Measurements from ENCODE around the gene UBE3A. TPM values are rescaled to one million over a fixed set of nuclear protein-coding genes. Genes with fewer than 3 reads are reported as not detected.
A peak's percentile ranks its signal among the peaks of the same experiment; 100 is the strongest.

UBE3A gene
- total and polyA plus RNA-seq, 10 of the 15 experiments (the other 5 are each of a cell fraction or from before 2014, with no cell fraction given) = 29.4 to 82.9 (median 58.7) TPM

DNA sequence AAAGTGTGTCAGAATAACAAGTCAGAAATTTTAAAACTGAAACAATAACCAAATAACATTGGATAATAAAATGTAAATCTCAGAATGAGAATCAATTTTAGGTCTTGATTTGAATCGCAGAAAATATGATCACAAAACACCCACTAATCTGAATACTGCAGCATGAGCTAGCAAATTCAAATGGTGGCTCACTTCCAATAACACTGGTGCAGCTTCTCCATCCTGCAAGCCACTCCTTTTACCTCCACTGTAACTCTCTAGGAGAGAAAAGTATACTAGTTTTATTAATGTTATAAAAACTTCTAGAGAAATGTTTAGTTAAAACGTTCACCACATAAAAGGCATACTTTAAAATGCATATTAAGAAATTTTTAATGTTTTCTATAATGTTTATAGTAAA, 30.4 kb downstream of the UBE3A start:
- POLR2A ChIA-PET = interaction anchor here (0.8 kb wide), 1 partner anchor 42 kb away, joined by 4 read pairs; no protein-coding TSS in a partner anchor
- no peak for ATAC-seq
- DNase-seq (ENCODE audit: low read depth, low spot score) = no peak
- no peaks in the 10 kb centered on the region for H3K4me1 ChIP-seq (ENCODE audit: control insufficient read depth, insufficient read depth, low read length)
- intact Hi-C loops (cut with micrococcal nuclease; ENCODE audit: unreplicated experiment) = no loop called here
- SMC1A ChIA-PET (ENCODE audit: uncharacterized antibody, unreplicated experiment) = interaction anchor here (1.4 to 2.6 kb wide), 2 partner anchors 8 to 32 kb away, joined by 4 to 16 read pairs; no protein-coding TSS in a partner anchor
- H2AFZ ChIP-seq (ENCODE audit: control insufficient read depth, low read depth, low read length) = no peak overlapping the region
- no peak overlapping the region for H3K9ac ChIP-seq (ENCODE audit: control insufficient read depth, insufficient read depth, low read length)
- TF ChIP-seq, protein P1, sequence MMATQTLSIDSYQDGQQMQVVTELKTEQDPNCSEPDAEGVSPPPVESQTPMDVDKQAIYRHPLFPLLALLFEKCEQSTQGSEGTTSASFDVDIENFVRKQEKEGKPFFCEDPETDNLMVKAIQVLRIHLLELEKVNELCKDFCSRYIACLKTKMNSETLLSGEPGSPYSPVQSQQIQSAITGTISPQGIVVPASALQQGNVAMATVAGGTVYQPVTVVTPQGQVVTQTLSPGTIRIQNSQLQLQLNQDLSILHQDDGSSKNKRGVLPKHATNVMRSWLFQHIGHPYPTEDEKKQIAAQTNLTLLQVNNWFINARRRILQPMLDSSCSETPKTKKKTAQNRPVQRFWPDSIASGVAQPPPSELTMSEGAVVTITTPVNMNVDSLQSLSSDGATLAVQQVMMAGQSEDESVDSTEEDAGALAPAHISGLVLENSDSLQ (IDR thresholded peaks at IDR 0.05) = no peak
- TF ChIP-seq KAT2A (conservative IDR thresholded peaks at IDR 0.05; ENCODE audit: control insufficient read depth, low read depth, low read length) = no peak
- CTCF ChIA-PET = no interaction called here
- FAIRE-seq = no peak
- H3K4me2 ChIP-seq (ENCODE audit: control insufficient read depth, insufficient read depth) = no peak overlapping the region
- H3K27me3 ChIP-seq (replicated peaks in 1 of 2; ENCODE audit: control insufficient read depth in 2 of 2, insufficient read depth in 2 of 2, low read length in 1 of 2) = no peaks in the 10 kb centered on the region
- RAD21 ChIA-PET (ENCODE audit: unreplicated experiment) = interaction anchor here (1.0 to 2.4 kb wide), 3 partner anchors 8 to 41 kb away, joined by 3 to 8 read pairs (median 5); no protein-coding TSS in a partner anchor
- H4K20me1 ChIP-seq (ENCODE audit: control insufficient read depth, insufficient read depth) = no peaks in the 10 kb centered on the region
- BruUV-seq (replicated peaks) = no TSS peak
- no peak overlapping the region for H3K4me3 ChIP-seq
- H3K79me2 ChIP-seq (ENCODE audit: control insufficient read depth, insufficient read depth, low read length) = peaks cover 37% of the 10 kb centered on the region
- H3K9me3 ChIP-seq (replicated peaks; ENCODE audit: control insufficient read depth, insufficient read depth, low read length) = peaks cover 12% of the 10 kb centered on the region
- WGBS (ENCODE audit: insufficient coverage, insufficient replicate concordance, low lambda C conversion rate, missing lambda C conversion rate) = 19% methylated on average over 2 of the region's 2 CpGs
- in situ Hi-C loops (cut with MboI) = no loop called here
- no peak overlapping the region for H3K27ac ChIP-seq (ENCODE audit: control insufficient read depth, insufficient read depth)
- H3K36me3 ChIP-seq (ENCODE audit: control insufficient read depth in 2 of 2, insufficient read depth in 2 of 2, low read length in 1 of 2) = peaks cover 1 to 21% of the 10 kb centered on the region in 2 experiments; a peak in 3 of 4 replicates

DNA sequence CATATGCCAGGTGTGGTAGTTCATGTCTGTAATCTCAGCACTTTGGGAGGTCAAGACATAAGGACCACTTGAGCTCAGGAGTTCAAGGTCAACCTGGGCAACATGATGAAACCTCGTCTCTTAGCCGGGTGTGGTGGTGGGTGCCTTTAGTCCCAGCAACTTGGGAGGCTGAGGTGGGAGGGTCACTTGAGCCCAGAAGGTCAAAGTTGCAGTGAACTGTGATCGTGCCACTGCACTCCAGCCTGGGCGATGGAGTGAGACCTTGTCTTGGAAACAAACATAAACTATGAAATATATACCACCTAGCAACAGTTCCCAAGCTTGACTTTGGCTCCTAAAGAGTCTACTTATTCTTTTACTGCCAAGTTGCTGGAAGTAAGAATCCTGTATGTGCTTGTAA, 30.9 kb downstream of the UBE3A start:
- POLR2A ChIA-PET = interaction anchor here (0.8 to 1.2 kb wide), 2 partner anchors 10 to 42 kb away, joined by 3 to 4 read pairs; no protein-coding TSS in a partner anchor
- no peak for TF ChIP-seq ZZZ3 (IDR thresholded peaks at IDR 0.05; ENCODE audit: control insufficient read depth, insufficient read length, low read depth)
- TF ChIP-seq NR2F1 (conservative IDR thresholded peaks at IDR 0.05) = peak; percentile 44; the same call in 1 of the 2 replicates
- no peak for TF ChIP-seq MXI1 (IDR thresholded peaks at IDR 0.05; ENCODE audit: low read depth, low read length)
- ATAC-seq = peak; percentile 40
- SMC1A ChIA-PET (ENCODE audit: uncharacterized antibody, unreplicated experiment) = interaction anchor here (0.7 to 2.6 kb wide), 5 partner anchors 9 to 32 kb away, joined by 3 to 16 read pairs (median 3); no protein-coding TSS in a partner anchor
- no peak overlapping the region for H3K4me3 ChIP-seq
- no peaks in the 10 kb centered on the region for H4K20me1 ChIP-seq (ENCODE audit: control insufficient read depth, insufficient read depth)
- 77% methylated on average over 4 of the region's 4 CpGs for WGBS (ENCODE audit: insufficient coverage, insufficient replicate concordance, low lambda C conversion rate, missing lambda C conversion rate)
- peak; percentile 23 for FAIRE-seq
- H3K9me3 ChIP-seq (replicated peaks; ENCODE audit: control insufficient read depth, insufficient read depth, low read length) = peaks cover 12% of the 10 kb centered on the region
- no peaks in the 10 kb centered on the region for H3K4me1 ChIP-seq (ENCODE audit: control insufficient read depth, insufficient read depth, low read length)
- H3K4me2 ChIP-seq (ENCODE audit: control insufficient read depth, insufficient read depth) = no peak overlapping the region
- no peak overlapping the region for H3K27ac ChIP-seq (ENCODE audit: control insufficient read depth, insufficient read depth)
- H3K27me3 ChIP-seq (replicated peaks in 1 of 2; ENCODE audit: control insufficient read depth in 2 of 2, insufficient read depth in 2 of 2, low read length in 1 of 2) = no peaks in the 10 kb centered on the region
- H3K36me3 ChIP-seq (ENCODE audit: control insufficient read depth in 2 of 2, insufficient read depth in 2 of 2, low read length in 1 of 2) = peaks cover 1 to 21% of the 10 kb centered on the region in 2 experiments; a peak in 3 of 4 replicates
- DNase-seq (ENCODE audit: low read depth, low spot score) = no peak
- in situ Hi-C loops (cut with MboI) = no loop called here
- H2AFZ ChIP-seq (ENCODE audit: control insufficient read depth, low read depth, low read length) = no peak overlapping the region
- H3K79me2 ChIP-seq (ENCODE audit: control insufficient read depth, insufficient read depth, low read length) = peaks cover 33% of the 10 kb centered on the region
- intact Hi-C loops (cut with micrococcal nuclease; ENCODE audit: unreplicated experiment) = no loop called here
- RAD21 ChIA-PET (ENCODE audit: unreplicated experiment) = interaction anchor here (1.0 to 2.4 kb wide), 3 partner anchors 9 to 41 kb away, joined by 3 to 8 read pairs (median 5); no protein-coding TSS in a partner anchor
- no peak overlapping the region for H3K9ac ChIP-seq (ENCODE audit: control insufficient read depth, insufficient read depth, low read length)
- no TSS peak for BruUV-seq (replicated peaks)
- CTCF ChIA-PET = no interaction called here

Measured in GM12878 (cell line).